HG03520 (cell line): ENCODE data around the gene WDR64.

Experiments used
- ATAC-seq: cut with Tn5 transposase; IDR thresholded peaks from one replicate; pipeline ENCODE4 v1.9.1; 2021; ENCODE audit warnings: mild to moderate bottlenecking, moderate library complexity; ENCODE audit not compliant: unreplicated experiment

WDR64 gene

DNA sequence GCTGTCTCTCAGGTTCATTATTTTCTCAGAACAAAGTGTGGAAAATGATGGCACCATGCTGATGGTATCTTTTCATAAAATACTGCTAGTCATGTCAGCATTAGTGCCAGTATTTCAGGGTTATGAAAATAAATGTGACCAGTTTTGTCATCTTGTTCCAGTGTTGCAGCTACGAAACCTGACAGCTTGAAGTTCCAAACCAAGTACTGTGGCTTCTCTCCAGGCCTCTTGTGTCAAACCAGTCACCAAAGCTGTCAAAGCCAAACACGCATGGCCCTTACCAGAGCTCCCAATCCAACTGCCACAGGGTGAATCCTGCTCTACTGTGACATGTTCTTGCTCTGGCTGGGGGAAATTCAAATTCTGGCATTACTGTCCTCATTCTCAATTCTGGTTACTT is 175.2 kb downstream of the WDR64 start:
- no peak for ATAC-seq

- ATAC-seq: no peak
These were observed 176.5 kb downstream of the WDR64 start for GRCh38 chr1:241828463-241829021.

DNA sequence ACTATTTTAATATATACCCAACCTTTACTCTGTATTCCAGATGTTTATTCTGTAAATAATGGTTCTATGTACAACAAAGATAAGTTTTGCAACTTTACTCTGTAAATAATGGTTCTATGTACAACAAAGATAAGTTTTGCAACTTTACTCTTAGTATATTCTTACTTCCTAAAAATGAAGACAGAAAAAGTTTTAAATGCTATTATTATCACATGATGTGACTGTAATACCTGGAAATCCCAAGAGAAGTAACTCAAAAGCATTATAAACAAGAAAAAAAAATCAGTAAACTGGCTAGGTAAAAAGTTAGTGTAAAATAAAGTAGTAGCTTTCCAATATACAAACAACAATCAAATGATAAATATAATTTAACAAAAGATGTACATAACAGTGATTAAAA is 177.4 kb downstream of the WDR64 start:
- no peak for ATAC-seq

GRCh38 chr1:241834733-241835377 is 182.8 kb downstream of the WDR64 start:
- no peak for ATAC-seq

- no peak for ATAC-seq
These were observed 184.9 kb downstream of the WDR64 start for GRCh38 chr1:241836941-241837340.

- ATAC-seq: no peak
These were observed 185.3 kb downstream of the WDR64 start for GRCh38 chr1:241837416-241837815.

DNA sequence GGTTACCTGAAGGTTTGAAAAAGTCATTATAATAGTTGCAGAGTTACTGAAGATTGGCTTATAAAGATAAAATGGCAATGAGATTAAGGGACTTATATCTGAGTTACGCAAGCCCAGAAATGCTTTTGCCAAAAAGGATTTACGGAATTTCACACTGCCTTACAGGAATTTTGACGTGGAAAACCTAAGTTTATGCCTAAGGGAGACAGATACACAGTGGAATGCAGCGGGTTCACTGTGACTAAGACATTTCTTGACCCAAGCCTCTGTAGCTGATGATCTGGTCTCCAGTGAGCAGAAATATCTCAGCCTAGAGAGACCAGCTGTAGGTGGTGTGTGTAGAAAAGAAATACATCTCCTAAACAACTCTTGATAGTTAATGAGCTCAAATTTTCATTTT is 185.8 kb downstream of the WDR64 start:
- ATAC-seq: no peak

GRCh38 chr1:241838897-241839296 is 186.8 kb downstream of the WDR64 start:
- ATAC-seq: no peak

DNA sequence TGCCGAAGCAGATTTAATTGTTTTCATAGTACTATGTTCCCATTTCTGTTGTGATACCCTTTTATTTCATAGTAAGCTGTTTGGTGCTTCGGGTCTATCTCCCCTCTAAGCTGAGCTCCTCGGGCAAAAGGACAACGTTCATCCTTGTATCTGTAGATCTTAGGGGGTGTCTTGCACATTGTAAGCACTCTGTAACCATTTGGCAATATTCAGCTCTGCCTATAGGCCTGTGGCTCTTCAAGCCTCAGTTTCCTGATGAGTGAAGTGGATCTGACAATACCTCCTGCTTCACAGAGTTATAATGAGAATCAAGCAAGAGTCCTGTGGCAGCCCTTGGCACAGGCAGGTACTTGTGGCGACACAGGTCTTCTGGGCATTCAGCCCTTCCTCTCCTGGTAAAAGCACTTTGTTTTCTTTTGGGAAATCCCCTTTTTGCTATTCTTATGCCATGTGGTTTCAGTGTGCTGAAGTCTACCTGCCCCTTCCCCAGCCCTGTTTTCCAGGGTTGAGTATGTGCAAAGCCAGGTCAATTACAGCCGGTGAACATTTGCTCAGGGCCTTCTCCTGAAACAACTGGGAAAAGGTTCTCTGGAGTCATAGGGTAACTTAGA is 187.4 kb downstream of the WDR64 start:
- no peak for ATAC-seq

- no peak for ATAC-seq
These were observed 188.1 kb downstream of the WDR64 start for GRCh38 chr1:241840164-241840563.

- no peak for ATAC-seq
These were observed 189.6 kb downstream of the WDR64 start for GRCh38 chr1:241841691-241842090.

DNA sequence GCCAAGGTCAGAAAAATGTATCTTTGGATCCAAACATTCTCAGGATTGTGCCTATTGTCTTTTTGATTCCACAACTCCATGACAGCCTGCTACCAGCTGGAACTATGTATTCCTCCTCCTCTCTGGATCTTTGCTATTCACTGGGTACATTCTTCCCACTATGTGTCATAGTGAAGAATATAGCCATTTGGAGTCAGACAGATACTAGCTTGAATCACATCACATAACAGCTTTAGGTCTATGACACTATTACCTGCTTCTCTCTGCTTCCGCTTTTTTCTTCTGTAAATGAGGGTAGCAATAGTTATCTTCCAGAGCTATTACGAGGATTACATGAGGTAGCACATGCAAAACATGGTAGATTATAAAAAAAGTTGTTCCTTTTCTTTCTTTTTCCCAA is 190.5 kb downstream of the WDR64 start:
- no peak for ATAC-seq

GRCh38 chr1:241844593-241844992 is 192.5 kb downstream of the WDR64 start:
- ATAC-seq: no peak

GRCh38 chr1:241846375-241846774 is 194.3 kb downstream of the WDR64 start:
- no peak for ATAC-seq

DNA sequence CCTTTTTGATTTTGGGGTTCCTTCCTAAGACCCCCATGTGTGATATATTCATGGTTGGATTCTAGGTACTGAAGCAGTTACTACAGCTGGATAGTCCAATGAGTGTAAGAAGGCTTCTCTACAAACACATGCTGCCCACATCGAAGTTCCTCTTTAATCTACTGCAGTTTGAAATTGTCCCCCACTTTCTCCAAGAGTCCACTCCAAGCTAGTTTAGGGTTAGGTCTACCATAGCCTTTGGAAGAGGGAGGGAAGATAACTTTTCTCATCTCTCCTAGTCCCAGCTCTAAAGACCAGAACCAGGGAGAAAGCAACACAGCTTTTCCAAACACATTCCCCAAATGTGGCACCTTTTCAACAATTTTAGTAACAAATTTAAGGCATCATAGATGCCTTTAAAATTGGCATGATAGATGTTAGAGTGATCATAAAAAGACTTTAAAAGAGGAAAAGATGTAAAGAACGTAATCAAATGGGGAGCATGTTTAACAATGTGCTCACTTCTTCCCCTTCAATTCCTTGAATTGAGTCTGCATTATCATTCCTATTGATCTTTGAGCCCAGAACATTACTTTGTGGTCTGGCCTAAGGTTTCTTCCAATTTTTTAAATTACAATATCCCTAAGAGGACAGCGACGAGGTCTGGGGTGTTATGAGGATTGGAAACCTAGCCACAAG is 194.9 kb downstream of the WDR64 start:
- ATAC-seq: no peak

- ATAC-seq: no peak
These were observed 195.4 kb downstream of the WDR64 start for GRCh38 chr1:241847540-241847795.

DNA sequence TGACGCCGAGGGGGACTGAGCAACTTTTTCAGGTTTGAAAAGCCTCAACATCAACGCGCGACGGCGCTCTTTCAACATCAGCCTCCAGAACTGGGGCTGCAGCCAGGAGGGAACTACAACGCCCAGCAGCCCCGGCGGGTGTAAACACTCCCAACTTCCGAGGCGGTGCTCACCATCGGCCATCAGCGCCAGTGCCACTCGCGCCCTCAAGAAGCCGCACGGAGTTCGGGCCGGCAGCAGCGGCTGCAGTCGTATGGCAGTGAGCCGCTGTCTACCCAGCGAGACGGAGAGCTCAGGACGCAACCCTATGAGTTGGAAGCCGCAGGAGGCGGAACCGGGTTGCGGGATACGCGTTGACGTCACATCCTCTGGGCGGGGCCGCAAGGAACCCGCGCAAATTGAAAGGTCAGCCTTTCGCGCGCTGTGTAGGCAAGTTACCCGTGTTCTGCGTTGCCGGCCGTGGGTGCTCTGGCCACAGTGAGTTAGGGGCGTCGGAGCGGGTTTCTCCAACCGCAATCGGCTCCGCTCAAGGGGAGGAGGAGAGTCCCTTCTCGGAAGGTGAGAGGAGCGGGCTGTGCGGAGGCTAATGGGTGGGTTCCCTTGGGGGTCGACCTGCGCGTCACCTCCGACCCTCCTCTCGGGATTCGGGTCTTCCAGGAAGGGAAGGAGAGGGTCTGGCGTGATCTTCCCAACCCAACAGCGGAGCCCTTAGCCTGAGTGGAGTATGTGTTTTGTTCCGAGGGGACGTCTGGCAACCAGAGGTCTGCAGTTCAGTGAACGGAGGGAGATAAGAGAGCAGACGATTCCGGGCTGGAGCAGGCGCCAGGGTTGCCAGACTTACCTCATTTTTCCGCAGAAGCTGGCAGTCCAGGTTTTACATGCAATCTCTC is 196.0 kb downstream of the WDR64 start, which contains the start of gene EXO1:
Gene EXO1 (plus strand): TSS at position 409 of the 890 bp plus-strand sequence. CDS start 2,222 bp downstream, outside the sequence.
- peak; percentile 95 for ATAC-seq

DNA sequence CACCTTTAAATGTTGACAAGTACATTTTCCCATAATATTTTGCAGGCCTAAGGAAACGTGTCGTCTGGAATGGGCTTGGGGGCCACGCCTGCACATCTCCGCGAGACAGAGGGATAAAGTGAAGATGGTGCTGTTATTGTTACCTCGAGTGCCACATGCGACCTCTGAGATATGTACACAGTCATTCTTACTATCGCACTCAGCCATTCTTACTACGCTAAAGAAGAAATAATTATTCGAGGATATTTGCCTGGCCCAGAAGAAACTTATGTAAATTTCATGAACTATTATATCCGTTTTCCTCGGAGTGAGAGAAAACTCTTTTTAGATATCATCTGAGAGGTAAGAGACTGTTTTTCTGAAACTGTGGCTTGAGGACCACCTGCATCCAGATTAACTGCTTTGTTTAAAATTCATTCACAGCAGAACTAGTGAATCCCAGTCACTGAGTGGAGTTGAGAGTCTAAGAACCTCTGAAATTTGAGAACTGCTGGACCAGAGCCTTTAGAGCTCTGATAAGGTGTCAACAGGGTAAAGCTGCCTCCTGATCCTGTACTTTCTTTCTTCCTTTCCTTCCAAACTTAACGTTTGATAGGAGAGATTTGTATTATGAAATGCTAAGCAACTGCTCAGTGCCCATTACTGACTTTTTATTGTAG is 196.7 kb downstream of the WDR64 start:
- ATAC-seq: peak; percentile 13

DNA sequence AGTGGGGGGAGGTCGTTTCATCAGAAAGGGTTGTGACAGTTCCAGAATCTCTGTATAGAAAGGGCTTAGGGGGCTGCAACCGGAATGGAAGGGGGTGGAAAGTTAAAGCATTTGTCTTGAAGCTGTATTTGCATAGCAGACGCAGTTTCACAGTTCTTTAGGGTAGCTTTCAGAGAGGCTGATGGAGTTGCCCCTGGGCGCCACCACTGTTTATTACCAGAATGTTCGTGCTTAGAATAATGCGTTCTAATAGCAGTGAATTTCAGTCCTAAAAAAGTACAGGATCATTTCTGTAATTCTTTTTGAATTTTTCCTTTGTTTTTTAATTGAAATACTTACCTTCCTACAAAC is 197.2 kb downstream of the WDR64 start:
- no peak for ATAC-seq
